Fibroblast of skin of scalp (primary cell): Measurements from ENCODE around the gene GATA6.

Experiments
- DNase-seq: peaks from one replicate; pipeline ENCODE4 v3.0.0-alpha.2; 2013

Gene GATA6

DNA sequence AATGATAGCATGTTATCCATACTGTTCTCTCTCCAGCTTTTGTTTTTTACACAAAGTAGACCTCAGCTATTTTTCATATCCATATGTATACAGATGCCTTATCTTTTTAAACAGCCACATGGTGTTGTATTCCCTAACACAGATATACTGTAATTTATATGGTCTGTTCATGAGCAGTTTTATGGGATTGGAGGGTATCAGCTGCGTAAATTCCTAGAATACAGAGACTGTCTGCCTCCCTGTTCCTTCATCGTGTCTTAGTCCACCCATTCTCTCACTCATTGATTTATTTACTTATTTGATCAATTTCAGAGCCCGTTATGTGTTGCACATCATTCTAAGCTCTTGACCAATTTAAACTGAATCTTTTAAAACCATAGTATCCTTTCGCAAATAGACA is 80.6 kb downstream of the GATA6 start:
- no peak for DNase-seq

DNA sequence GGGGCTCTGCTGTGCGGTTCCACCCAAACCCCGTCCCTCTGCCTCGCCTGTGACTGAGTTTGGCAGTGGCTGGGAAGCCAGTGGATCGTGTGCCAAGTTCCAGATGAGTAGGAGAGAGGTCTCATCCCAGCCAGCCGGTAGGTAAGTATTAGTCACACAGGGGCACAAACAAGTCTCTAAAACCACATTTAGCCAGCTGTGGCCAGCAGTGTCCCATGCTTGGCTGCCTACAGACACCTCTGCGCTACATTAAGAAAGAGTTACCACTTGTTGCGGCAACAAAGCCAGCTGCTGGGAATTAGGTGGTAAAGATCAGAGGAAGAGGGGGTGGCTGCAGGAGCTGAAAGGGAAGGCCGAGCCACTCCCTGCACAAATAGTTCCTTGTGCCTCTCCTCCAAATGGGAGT is 81.2 kb downstream of the GATA6 start:
- DNase-seq: no peak
